Fibroblast of gingiva (primary cell): ENCODE data around the gene FAM107B.
"Not testable (repeated sequence)": the region's sequence is repeated elsewhere in the genome, so short reads cannot be mapped to it uniquely, and the experiment has no call there.

Experiments used
- DNase-seq: peaks from one replicate; pipeline ENCODE4 v3.0.0-alpha.2; 2011; ENCODE audit warnings: low read depth

The FAM107B gene

DNA sequence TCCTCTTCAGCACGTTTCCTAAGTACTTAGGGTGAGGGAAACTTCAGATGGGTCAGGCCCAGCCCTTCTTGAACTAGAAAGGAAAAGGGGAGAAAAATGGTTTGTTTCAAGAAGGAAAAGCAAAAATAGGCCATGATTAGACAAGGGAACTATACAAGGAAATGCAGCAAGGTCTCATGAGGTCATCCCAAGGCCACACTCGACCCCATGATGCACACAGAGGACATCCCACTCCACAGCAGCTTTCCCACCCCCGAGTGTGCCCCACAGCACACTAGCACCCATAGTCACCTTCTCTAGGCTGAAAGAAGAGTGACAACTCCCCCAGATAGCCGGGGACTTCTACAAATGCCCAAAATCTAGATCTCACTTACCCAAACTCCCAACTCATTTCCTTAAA, 173.4 kb downstream of the FAM107B start:
- no peak for DNase-seq

DNA sequence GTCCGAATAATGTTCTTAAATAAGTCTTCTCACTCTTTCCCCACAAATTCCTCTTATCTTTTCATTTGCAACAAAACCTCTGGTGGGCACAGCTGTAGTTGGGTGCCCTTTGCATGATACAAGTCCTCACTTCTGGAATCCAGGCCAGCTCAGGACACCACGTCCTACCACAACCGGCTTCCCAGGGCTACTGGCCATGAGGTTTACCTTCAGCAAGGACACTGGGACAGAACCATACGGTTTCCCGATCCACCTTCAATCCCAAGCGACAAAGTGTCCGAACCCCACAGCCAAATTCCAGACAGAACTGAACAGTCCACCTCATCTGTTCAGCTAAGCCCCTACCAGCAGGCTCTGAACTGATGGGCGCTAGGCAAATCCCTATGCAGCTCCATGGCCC, 174.6 kb downstream of the FAM107B start:
- DNase-seq = no peak

DNA sequence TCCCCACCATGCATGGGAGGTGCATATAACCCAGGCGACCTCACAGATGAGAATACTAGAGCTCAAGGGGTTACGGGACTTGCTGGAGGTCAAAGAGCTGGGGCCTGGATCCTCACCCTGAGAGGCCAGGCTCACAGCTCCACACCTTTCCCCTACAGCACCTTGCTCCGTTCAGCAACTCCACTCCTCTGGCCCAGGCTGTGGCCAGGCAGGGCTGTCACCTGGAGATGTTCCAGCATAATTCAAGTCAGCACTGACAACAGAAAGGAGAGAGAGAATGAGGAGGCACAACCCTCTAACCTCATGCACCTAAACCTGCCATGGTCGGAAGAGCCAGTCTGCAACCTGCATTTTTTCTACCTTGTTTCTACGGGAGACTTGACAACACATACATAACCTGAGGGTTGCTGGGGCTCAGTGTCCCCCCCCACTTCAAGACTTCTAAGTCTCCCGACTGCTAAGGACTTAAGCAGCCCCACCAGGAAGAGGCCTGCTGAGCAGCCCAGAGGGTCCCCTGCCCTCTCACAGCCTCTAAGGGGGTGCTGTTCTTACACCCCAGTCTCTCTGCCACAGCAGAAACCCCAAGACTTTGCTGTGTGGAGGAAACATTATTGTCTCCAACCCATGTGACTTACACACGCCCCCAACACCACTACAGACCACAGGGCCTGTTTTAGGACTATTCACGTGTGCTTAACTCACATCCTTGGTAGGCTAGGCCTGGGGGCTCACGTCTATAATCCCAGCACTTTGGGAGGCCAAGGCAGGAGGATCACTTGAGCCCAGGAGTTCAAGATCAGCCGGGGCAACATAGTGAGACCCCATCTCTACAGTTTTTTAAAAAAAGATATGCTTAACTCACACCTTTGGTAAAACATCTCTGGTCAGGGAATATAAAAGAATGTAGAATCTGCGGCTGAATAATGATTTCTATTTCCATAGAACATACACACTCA, 175.6 kb downstream of the FAM107B start:
- no peak for DNase-seq

DNA sequence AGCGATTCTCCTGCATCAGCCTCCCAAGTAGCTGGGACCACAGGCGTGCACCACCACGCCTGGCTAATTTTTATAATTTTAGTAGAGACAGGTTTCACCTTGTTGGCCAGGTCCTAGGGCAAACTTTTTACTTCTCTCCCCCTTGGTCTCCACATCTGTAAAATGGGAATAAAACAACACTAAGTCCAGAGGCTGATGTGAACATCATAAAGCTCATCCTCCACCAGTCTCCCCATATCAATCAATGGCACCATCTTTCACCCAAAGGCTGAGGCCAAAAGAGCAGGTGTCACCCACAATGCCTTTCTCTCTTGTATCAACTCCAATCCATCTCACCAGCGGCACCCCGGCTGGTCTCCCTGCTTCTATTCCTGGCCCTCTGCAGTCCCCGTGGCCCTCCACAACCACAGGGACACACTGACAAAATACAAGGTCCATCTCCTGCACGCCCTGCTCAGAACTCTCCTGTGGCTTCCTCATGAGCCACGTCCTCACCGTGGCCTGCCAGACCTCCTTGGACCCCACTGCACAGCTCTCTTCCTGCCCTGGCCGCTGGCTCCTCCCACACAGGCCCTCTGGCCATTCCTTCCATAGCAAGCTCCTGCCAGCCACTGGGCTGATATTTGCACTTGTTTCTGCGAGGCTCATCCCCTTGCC, 179.0 kb downstream of the FAM107B start:
- DNase-seq = no peak

DNA sequence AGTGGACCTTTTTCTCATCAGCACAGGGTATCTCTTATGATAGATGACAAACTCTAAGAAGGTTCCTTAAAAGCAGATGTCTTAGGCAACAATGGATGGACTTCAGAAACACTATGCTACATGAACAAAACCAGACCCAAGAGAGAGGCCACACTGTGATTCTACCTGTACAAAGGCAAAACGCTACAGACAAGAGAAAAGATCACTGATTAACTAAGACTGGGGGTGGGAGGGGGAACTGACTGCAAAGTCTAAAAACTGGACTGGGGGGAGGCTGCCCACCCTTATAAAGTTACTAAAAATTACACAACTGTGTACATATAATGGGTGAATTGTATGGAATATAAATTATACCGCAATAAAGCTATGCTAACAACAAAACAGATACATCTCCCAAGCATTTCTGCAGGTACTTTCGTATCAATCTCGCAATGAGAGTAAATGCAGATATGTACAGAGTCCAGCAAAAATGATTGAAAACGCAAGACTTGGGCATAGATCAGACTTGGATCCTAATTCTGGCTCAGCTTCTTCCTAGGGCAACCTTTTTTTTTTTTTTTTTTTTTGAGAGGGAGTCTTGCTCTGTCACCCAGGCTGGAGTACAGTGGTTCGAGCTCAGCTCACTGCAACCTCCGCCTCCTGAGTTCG, 179.7 kb downstream of the FAM107B start:
- no peak for DNase-seq

DNA sequence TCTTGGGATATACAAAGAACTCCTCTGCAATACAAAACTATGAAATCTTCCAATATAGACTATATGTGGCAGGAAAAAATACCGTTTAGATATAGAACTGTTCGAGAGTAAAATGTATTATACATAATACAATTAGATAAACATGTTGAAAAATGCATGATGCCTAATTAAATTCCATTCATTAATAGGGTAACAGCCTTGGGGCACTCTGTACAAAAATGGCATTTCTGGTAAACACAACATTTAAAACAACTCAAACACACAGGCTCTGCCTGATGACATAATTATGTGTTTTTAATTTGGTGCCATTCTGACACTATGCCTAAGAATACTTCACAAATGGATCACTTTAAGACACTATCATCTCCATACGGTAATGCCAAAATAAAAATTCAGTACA, 180.9 kb downstream of the FAM107B start:
- DNase-seq = no peak

DNA sequence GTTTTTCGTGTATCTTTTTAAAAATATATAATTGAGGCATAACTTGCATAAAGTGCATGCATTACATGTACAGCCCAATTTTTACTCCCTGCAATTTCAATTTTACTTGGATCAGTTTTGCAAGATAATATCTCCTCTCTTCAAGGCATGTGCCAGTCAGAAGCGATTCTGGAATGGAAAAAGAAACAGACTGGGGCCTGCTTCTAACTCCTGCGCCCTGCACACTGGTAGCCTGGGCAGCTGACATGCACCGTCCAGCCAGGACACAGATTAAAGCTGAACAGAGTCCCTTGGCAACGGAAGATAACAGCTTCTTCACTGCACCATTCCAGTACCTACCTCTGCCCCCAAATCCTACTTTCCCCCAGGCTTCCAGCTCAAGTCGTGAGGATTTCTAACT, 182.1 kb downstream of the FAM107B start:
- DNase-seq = no peak

DNA sequence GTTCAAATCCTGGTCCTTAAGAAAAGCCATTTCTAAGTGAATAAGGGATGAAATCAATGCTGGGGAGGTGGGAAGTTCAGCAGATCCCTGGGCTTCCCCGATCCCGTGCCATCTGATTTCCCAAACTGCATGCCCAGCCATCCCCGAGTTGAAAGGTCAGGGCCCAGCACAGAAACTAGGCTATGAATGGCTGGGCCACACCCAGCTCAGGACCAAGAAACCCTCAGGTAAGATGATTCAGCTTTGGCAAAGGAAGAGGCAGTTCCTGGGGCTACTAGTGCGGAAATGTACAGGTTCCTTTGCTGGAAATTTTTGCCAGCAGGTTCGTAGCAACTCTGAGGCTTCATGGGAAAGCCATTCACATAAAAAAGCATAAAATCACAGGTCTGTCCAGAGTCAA, 182.7 kb downstream of the FAM107B start:
- no peak for DNase-seq

DNA sequence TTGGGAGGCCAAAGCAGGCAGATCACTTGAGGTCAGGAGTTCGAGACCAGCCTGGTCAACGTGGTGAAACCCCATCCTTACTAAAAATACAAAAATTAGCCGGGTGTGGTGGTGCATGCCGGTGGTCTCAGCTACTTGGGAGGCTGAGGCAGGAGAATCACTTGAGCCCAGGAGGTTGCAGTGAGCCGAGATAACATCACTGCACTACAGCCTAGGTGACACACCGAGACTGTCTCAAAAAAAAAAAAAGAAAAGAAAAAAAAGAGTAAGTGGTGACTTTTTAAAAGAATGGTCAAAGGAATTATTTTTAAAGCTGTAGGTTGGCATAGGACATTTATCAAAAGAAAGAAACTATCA, 185.8 kb downstream of the FAM107B start:
- DNase-seq = not testable (repeated sequence)

DNA sequence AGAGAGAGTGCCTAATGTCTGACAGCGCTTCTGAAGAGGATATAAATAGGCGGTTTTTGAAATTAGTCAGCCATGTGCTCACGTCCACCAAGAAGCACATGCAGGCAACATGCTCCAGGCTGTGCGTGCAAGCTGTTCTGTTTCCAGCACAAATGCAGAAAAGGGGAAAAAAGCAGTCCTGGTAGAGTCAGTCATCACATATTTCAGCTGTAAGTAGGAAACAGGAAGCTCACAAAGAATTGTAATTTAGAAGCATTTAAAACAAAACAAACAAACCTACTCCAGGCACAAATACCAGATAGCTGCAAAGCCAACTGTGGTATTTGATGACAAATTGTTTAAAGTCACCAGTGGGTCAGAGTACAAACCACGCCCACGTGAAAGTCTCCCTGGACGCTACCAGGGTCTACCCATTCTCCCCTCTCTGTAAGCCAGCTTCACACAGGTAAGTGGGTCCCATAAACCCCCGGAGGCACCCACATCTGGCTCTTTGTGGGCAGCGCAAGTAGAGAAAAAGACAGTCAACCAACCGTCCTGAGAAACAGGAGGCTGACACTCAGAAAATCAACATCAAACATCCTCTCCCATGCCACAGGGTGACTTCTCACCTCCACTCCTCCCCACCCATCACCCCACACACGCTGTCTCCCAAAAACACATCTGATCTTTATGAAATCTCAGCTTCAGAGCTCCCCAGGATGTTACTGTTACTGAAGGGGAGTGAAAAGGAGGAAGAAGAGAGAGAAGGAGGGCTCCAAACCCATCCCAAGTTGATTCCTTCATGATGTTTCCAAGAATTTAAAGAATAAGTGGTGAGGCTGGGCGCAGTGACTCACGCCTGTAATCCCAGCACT, 186.4 kb downstream of the FAM107B start:
- DNase-seq = peak; percentile 98

DNA sequence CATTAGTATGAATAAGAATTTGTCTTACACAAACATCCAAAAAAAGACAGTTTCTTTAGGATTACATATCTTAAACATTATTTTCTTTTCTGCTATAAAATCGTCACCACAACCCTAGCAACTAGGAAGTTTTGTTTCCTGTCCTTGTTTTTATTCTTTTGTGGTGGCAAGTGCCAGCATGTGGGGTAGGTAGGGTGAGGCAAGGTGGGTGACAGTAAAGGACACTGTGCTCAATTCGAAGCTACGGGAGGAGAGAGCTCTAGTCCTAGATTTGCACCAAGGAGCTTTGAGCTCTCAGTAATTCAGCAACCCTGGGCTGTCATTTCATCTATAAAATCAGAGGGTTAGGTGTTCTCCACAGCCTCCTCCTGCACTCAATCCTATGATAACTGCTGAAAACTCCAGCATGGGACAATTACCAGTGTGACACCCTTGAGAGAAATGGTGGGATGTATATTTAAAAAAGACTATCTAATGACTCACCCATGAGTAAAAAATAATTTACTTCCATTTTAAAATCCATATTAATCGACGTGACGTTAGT, 187.1 kb downstream of the FAM107B start:
- DNase-seq = no peak

DNA sequence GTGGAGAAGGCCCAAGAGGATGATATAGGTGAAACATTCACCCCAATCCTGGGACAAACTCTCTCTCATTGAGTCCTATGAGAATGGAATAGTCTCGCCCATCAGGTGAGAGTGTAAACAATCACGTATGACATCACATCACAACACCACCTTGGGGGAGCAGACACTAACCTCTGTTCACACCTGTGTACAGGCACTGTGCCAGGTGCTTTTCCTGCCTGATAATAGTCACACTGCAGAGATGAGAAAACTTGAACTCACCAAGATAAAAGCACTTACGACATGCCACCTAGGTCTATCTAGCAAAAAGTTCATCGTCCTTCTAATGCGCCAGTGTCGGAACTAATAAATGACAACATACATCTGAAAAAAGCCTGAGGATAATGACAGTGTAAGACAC, 187.8 kb downstream of the FAM107B start:
- DNase-seq = no peak

DNA sequence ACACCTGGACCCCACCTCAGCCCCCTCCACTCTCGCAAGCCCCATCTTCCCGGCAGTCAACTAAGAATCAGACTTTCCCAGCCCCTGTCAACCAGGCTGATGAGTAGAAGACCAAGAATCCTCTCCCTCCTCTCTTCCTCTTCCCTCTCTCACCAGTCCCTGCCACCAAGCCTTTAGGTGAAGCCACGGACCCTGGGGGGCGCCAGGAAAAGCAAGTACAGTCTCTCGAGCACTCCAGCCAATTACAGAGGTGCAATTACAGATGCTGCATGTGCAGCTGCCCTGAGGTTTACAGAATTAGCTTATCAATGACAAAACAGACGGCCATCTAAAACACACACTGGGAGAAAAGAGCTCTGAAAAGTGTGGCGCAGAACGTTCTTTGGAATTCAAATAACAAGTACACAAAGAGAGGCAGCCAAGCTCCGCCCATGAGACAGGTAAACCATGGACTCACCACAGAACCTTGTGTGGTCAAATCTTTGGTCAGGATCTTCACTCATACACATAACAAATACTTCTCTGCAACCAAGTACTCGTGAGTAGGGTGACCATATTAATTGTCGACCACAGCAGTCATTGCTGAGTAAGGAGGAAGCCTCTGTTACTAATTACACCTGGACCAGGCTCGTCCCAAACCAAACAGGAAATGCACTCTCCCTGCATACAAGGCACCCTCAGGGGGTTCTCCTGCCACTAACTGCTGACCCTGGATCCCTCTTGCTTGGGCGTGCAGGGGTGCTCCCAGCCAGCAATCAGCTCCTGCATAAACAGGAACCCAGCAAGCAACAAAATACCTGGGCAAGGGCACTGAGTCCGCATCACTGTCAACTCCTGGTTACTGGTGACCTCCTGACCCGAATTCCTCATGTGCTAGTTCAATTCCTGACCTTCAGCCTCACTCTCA, 189.2 kb downstream of the FAM107B start:
- DNase-seq = no peak

DNA sequence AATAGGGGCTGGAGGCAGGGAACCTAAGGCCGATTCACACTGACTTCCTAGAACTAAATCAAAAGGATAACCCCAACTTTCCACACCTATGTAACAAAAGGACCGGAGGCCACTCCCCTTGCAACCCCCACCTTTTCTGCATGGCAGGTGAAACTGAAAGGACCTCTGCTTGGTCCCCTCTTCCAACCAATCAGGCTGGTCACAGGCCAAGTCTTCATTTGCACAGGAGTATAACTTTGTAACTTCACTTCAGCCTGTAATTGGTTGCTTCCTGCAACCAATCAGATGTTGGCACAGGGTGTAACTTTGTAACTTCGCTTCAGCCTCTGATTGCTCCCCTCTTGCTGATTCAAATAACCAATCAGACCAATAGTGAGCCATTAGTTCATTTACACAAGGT, 190.0 kb downstream of the FAM107B start:
- DNase-seq = no peak

DNA sequence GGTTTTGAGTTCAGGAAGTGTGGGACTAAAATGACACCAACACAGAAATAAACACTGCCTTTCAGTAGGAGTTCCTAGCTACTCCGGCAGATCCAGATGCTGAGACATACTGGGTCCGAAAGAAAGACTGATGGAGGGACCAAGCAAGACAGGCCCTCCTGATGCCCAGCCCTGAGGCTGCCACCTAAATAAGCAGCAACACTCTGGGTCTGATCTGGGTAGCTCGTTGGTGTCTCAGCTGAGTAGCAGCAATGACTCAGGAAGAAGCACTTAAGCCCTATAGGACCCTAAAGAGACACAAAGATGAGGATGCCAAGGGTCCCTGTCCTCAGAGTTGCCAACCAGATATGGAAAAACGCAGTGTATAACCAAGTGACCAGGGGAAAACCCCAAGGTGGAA, 190.7 kb downstream of the FAM107B start:
- DNase-seq = no peak

DNA sequence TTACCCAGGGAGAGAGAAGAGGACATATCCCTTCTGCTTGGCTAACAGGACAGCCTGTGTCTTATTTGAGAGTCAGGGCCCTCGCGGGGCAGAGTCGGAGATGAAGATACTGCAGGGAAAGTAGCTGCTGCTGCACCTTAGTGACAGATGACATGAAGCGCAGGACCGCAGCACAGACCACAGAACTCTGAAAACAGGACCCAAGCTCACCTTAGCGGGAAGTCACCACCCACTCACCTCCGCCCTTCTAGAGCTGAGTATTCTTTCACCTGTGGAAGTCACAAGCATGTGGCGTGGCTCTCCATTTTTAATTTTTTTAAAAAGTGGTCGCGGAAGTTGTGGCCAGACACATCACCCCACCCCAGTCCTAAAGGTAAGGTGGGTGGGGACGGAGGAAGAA, 191.4 kb downstream of the FAM107B start:
- DNase-seq = no peak

DNA sequence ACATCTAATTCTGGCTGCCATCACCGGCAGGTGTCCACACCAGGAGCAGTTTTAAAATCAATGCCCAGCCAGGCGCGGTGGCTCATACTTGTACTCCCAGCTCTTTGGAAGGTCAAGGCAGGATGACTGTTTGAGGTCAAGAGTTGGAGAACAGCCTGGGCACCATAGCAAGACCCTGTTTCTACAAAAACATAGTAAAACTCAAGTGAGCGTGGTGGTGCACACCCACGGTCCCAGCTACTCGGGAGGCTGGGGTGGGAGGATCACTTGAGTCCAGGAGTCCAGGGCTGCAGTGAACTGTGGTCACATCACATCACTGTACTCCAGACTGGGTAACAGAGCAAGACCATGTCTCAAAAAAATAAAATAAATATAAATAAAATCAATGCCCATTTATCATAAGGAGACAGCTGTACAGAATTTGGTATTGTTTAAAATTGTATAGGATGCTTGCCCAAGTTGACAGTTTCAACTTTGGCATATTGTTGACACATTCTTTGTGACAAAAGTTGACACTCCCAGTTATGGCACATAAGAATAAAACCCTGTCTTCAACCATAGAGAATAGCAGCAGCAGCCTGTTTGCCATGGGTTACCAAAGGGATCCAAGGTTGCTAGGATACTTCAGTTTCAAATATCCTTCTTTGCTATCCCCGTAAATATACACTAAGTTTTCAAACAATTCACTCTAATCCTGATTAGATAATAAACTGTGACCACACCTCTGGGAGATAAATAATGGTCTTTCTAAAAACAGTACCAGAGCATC, 193.0 kb downstream of the FAM107B start:
- no peak for DNase-seq

DNA sequence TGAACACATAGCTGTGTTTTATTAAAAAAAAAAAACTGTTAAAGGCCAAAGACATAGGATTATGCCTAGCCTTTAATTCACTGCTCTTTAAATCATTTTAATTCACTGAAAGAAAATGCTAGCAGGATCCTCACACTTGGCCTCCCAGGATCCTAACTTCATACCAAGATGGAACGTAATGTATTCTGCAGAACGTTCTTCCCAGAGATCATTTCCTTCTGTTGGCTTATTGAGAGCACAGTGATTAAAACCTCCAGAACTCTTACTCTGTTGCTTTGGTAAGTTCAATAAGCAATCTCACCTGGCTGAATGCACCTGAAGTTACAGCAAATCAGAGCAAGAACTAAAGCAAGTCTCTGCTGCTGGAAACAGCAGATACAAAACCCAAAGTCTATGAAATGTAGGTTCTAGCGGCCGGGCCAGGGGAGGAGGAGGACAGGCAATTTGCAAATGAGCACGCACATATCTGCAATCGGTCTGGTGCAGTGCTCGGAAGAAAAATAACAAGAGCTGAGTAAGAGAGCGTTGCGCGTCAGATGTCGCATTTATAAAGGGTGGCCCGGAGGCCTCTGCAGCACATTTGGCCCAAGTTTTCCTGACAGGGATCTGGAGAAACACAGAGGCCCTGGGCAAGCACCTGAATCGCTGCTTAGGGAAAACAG, 193.9 kb downstream of the FAM107B start:
- no peak for DNase-seq

DNA sequence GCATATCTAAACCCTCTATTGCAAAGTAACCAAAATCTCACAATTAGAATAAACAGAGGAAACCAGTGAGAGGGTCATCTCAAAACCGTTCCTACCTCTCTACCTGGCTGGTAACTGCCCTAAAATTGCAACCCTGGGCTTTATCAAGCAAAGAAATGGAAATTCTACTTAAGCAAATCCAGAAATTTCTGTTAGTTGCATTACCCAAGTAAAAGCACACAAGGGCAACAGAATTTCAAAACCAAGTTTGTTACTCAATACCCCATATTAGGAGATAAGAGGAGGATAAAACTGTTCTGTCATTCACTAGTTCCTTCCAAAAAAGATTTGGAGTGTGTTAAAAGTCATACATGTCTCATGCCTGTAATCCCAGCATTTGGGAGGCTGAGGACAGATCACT, 195.3 kb downstream of the FAM107B start:
- peak; percentile 52 for DNase-seq
